Activated T-helper 2 cell treated with anti-CD3 and anti-CD28 coated beads, Interferon-gamma antibody, Interleukin-2, Interleukin-4, amounts not matched to agents 10 μg/mL and 5 μg/mL and 100 μg/mL, durations not matched to agents 14 hours and 24 hours and 36 hours (primary cell): ENCODE measurements around the gene BCAS2. TPM values are rescaled to one million over a fixed set of nuclear protein-coding genes. Genes with fewer than 3 reads are reported as not detected.
"Not testable (repeated sequence)": the region's sequence is repeated elsewhere in the genome, so short reads cannot be mapped to it uniquely, and the experiment has no call there.

ENCODE experiments used
- DNase-seq: peaks from one replicate; pipeline ENCODE4 v3.0.0; 2021; ENCODE audit warnings: low spot score
- H3K27ac Mint-ChIP-seq: one replicate; pipeline ENCODE4 v1.8.0; 2021; ENCODE audit warnings: mixed read lengths
- H3K27me3 Mint-ChIP-seq: one replicate; pipeline ENCODE4 v1.8.0; 2021; ENCODE audit warnings: low read depth, mixed read lengths
- H3K36me3 Mint-ChIP-seq: one replicate; pipeline ENCODE4 v1.8.0; 2021; ENCODE audit warnings: low read depth, mixed read lengths
- H3K4me1 Mint-ChIP-seq: one replicate; pipeline ENCODE4 v1.8.0; 2021; ENCODE audit warnings: low read depth, mixed read lengths
- H3K4me3 Mint-ChIP-seq: one replicate; pipeline ENCODE4 v1.8.0; 2021; ENCODE audit warnings: low read depth, mild to moderate bottlenecking, moderate library complexity, mixed read lengths
- H3K9me3 Mint-ChIP-seq: one replicate; pipeline ENCODE4 v1.8.0; 2021; ENCODE audit warnings: mixed read lengths
- intact Hi-C: fragments of 100-400 bp; cut with micrococcal nuclease; formaldehyde crosslinking; loops from one replicate; pipeline ENCODE4 v1.15.1; 2023
- total RNA-seq: library from RNA; stranded (reverse); gene quantifications from 2 replicates; pipeline ENCODE4 v1.2.3, GENCODE V29; 2022

The BCAS2 gene
- total RNA-seq, 1 donor from 2014 or later, result 54.1 TPM

DNA sequence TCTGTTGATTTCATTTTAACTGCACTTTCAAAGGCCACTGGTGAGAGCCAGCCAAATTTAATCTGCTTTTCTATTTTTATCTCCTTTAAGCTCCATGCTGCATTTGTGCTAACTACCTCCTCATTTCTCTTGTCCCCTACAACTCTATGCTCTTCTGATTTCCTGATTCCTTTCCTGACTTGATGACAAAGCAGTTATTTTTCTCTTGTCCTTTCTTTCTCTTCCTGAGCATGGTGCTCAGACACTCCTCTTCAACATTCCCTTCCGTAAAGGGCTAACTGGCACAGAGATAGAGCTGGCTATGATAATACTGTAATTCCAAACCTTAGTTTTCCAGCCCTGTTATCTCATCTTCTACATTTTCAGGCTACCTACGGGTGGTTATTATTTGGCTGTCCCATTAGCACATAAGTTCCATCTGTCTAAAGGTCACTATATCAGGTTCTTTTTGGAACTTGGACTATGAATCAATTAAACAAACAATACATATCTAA lies 6.8 kb upstream of the BCAS2 start:
- intact Hi-C loops, result loop anchor here (10.0 kb wide), 1 partner anchor 1193 kb away; the partner anchor contains the start of gene MAGI3
- H3K27ac Mint-ChIP-seq, result no peak overlapping the region

DNA sequence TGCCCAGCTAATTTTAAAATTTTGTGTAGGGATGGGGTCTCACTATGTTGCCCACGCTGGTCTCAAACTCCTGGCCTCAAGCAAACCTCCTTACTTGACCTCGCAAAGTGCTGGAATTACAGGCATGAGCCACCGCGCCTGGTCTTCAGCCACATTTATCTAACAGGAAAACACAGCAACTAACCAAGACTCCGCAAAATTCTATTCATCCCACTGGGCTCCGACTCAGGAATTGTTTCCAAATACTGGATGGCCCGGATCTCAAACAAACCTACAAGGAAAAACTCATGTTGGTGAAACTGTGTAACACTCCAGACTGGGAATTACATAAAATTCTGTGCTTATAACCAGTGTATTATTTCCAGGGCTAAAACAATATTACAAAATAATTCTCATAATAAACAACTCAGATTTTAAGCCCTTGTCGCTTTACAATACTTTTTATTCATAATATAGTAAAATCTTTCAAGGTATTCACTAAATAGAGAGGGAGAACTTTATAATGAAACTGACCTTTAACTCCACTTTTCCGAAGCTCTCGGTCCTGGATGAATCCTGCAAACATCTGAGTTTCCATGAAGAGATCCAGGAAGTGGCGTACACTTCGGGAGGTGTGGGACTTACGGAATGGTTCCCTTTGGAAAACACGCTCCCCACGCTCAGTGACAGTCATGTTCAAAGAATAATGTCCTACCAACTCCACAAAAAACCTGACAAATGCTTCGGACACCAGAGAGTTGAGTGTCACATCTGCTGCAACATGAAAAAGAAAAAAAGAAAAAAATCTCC lies 6.0 kb upstream of the BCAS2 start:
- DNase-seq, result no peak
- intact Hi-C loops, result loop anchor here (10.0 kb wide), 1 partner anchor 1193 kb away; the partner anchor contains the start of gene MAGI3
- no peak overlapping the region for H3K27ac Mint-ChIP-seq
- H3K4me1 Mint-ChIP-seq, result peaks cover 4% of the 10 kb centered on the region
- no peak overlapping the region for H3K4me3 Mint-ChIP-seq
- peaks cover 3% of the 10 kb centered on the region for H3K9me3 Mint-ChIP-seq
- no peaks in the 10 kb centered on the region for H3K36me3 Mint-ChIP-seq
- peaks cover 12% of the 10 kb centered on the region for H3K27me3 Mint-ChIP-seq

More for the DNA sequence above, 6.8 kb upstream of the BCAS2 start:
- H3K4me3 Mint-ChIP-seq, result no peak overlapping the region
- H3K36me3 Mint-ChIP-seq, result no peaks in the 10 kb centered on the region
- DNase-seq, result no peak
- H3K9me3 Mint-ChIP-seq, result no peaks in the 10 kb centered on the region
- peaks cover 15% of the 10 kb centered on the region for H3K27me3 Mint-ChIP-seq
- no peaks in the 10 kb centered on the region for H3K4me1 Mint-ChIP-seq

DNA sequence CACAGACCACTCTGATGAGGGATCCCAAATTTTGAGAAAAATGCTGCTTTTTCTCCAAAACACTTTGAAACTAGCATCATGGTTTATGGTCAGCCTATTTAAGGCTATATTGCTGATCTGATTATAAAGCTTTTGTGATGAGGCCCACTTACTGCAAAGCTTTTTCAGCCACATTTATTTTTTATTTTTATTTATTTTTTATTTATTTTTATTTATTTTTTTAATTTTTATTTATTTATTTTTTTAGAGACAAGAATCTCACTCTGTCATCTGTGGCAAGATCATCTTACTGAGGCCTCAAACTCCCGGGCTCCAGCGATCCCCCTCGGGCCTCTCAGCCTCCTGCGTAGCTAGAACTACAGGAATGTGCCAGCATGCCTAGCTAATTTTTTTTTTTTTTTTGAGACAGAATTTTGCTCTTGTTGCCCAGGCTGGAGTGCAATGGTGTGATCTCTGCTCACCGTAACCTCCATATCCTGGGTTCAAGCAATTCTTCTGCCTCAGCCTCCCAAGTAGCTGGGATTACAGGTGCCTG lies 5.2 kb upstream of the BCAS2 start:
- no peak for DNase-seq
- H3K9me3 Mint-ChIP-seq, result peaks cover 6% of the 10 kb centered on the region
- peaks cover 12% of the 10 kb centered on the region for H3K27me3 Mint-ChIP-seq
- no peak overlapping the region for H3K27ac Mint-ChIP-seq
- intact Hi-C loops, result loop anchor here (10.0 kb wide), 1 partner anchor 1192 kb away; the partner anchor contains the start of gene MAGI3
- H3K4me3 Mint-ChIP-seq, result no peak overlapping the region
- peaks cover 3% of the 10 kb centered on the region for H3K36me3 Mint-ChIP-seq
- H3K4me1 Mint-ChIP-seq, result peaks cover 7% of the 10 kb centered on the region

DNA sequence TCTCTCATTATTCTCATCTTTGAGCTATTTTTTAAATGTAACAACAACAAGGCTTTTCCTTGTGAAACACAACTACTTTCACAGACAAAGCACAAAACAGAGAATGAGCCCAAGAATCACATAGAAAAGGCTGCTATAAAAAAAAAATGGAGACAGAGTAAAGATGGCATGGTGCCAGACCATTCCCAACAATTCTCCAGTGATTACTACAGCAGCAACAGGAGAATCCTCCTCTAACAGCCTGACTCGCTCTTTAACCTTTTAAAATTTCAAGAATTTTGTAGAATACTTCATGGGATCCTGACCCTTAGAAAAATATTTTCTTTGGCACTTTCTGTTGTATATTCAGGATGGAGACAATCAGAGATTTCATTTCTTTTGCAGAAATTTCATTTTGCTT lies 3.8 kb upstream of the BCAS2 start:
- Mint-ChIP-seq H3K27ac (no peak overlapping the region), H3K4me3 (no peak overlapping the region)
- intact Hi-C loops, result loop anchor here (10.0 kb wide), 1 partner anchor 1190 kb away; the partner anchor contains the start of gene MAGI3

DNA sequence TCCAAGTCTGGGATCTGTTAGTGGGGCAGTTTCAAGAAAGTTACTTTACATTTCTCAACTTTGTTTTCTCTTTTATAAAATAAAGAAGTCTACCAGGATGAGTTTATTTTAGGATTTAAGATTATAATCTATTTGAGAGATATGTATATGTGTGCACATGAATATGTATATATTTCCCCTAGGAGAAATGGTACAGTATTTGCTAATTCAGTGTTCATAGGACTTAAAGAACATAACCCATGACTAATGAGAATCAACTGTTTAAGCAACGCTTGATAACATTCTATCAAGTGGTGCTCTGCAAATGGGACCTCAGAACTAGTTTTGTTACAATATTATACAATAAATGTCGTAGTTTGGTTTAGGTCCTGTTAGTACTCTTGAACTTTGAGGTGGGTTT lies 7.0 kb downstream of the BCAS2 start:
- no peak overlapping the region for H3K27ac Mint-ChIP-seq
- H3K36me3 Mint-ChIP-seq, result peaks cover 60% of the 10 kb centered on the region
- no peaks in the 10 kb centered on the region for H3K27me3 Mint-ChIP-seq

More for the DNA sequence above, 3.8 kb upstream of the BCAS2 start:
- DNase-seq, result no peak
- H3K36me3 Mint-ChIP-seq, result peaks cover 3% of the 10 kb centered on the region
- peaks cover 12% of the 10 kb centered on the region for H3K27me3 Mint-ChIP-seq
- peaks cover 6% of the 10 kb centered on the region for H3K9me3 Mint-ChIP-seq
- peaks cover 11% of the 10 kb centered on the region for H3K4me1 Mint-ChIP-seq

DNA sequence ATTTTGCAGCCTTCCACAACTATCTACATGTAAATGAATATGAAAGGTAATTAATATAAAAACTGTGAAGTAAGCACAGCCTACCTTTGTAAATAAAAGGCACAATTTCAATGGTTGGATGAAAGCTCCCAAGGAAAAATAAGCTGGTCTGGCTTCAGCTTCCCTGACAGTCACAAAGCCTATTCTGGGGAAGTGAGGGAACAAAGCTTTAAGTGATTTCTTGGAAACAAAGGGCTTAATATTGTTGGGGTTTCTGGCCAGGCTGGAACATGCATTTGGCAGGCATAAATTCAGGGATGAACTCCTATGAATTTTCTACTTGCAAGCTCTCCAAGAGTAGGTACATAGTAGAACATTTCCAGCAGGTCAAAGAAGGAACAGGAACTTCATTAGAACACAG lies 17.3 kb downstream of the BCAS2 start:
- DNase-seq, result no peak
- Mint-ChIP-seq H3K27ac (no peak overlapping the region), H3K4me1 (no peaks in the 10 kb centered on the region), H3K27me3 (no peaks in the 10 kb centered on the region), H3K9me3 (no peaks in the 10 kb centered on the region), H3K4me3 (no peak overlapping the region), H3K36me3 (peaks cover 46% of the 10 kb centered on the region)
- intact Hi-C loops, result no loop called here

More for the DNA sequence above, 7.0 kb downstream of the BCAS2 start:
- Mint-ChIP-seq H3K4me1 (peaks cover 6% of the 10 kb centered on the region), H3K4me3 (no peak overlapping the region), H3K9me3 (no peaks in the 10 kb centered on the region)
- intact Hi-C loops, result no loop called here
- DNase-seq, result no peak

DNA sequence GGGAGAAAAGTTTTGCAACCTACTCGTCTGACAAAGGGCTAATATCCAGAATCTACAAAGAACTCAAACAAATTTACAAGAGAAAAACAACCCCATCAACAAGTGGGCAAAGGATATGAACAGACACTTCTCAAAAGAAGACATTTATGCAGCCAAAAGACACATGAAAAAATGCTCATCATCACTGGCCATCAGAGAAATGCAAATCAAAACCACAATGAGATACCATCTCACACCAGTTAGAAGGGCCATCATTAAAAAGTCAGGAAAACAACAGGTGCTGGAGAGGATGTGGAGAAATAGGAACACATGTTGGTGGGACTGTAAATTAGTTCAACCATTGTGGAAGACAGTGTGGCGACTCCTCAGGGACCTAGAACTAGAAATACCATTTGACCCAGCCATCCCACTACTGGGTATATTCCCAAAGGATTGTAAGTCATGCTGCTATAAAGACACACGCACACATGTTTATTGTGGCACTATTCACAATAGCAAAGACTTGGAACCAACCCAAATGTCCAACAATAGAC lies 18.4 kb downstream of the BCAS2 start:
- H3K27me3 Mint-ChIP-seq, H3K4me3 Mint-ChIP-seq: not testable (repeated sequence)
- peaks cover 38% of the 10 kb centered on the region for H3K36me3 Mint-ChIP-seq

DNA sequence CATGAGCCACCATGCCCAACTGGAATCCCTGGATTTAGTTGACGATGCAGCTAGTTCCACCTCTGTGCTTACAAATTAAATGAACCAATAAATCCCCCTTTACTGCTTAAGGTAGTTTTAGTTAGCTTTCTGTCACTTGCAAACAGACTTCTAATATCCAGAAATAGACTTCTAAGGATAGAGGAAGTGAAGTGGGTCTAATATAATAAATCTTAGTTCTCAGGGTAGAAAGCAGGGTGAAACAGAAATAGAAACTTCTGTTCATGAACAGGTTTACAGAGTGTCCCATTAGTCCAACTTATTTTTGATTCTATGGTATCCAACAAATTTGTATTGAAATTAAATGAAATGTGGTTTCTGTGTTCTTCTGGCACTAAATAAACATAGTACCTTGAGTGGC lies 20.1 kb downstream of the BCAS2 start:
- no peak for DNase-seq
- no peaks in the 10 kb centered on the region for H3K4me1 Mint-ChIP-seq
- no peaks in the 10 kb centered on the region for H3K9me3 Mint-ChIP-seq
- no peak overlapping the region for H3K27ac Mint-ChIP-seq
- no peak overlapping the region for H3K4me3 Mint-ChIP-seq
- H3K27me3 Mint-ChIP-seq, result no peaks in the 10 kb centered on the region
- intact Hi-C loops, result no loop called here
- peaks cover 23% of the 10 kb centered on the region for H3K36me3 Mint-ChIP-seq

More for the DNA sequence above, 18.4 kb downstream of the BCAS2 start:
- intact Hi-C loops, DNase-seq, H3K4me1 Mint-ChIP-seq, H3K27ac Mint-ChIP-seq, H3K9me3 Mint-ChIP-seq: not testable (repeated sequence)

DNA sequence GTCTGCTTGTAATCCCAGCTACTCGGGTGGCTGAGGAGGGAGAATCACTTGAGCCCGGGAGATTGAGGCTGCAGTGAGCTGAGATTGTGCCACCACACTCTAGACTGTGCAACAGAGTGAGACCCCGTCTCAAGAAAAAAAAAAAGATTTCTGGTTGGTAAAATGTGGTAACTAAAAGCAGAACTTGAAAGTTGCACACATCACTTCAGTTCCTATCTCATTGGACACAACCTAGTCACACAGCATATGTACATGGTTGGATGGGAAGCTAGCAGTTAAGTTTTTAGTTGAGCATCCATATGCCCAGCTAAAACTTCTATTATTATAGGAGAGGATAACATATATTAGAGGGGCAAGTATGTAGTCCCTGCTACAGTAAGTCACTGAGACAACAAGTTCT lies 22.1 kb downstream of the BCAS2 start:
- Mint-ChIP-seq H3K36me3 (peaks cover 7% of the 10 kb centered on the region), H3K27ac (no peak overlapping the region), H3K4me1 (no peaks in the 10 kb centered on the region), H3K4me3 (no peak overlapping the region), H3K27me3 (no peaks in the 10 kb centered on the region), H3K9me3 (no peaks in the 10 kb centered on the region)
- intact Hi-C loops, result no loop called here
- DNase-seq, result no peak

DNA sequence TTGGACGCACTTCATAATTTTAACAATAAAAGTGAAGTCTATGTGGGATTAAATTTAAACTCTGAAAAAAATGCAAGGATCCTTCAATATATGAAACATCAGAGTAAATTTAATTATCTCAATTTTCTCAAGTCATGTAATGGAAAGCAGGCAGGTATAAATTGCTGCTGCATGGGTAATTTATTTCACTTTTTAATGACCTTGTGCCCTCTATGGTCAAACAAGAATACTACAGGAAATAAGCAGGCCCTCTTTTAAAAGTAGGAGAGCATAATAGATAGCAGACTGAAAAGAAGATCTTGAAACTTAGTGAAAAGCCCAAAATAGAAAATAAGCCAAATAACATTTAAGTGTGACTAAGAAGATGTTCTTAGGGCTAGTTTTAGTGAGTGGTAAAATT lies 22.9 kb downstream of the BCAS2 start:
- peaks cover 7% of the 10 kb centered on the region for H3K36me3 Mint-ChIP-seq
- intact Hi-C loops, result loop anchor here (1.0 kb wide), 1 partner anchor 212 kb away; no protein-coding TSS in a partner anchor
- no peak overlapping the region for H3K27ac Mint-ChIP-seq
- no peak overlapping the region for H3K4me3 Mint-ChIP-seq
- no peak for DNase-seq
- H3K9me3 Mint-ChIP-seq, result no peaks in the 10 kb centered on the region
- no peaks in the 10 kb centered on the region for H3K27me3 Mint-ChIP-seq
- no peaks in the 10 kb centered on the region for H3K4me1 Mint-ChIP-seq

DNA sequence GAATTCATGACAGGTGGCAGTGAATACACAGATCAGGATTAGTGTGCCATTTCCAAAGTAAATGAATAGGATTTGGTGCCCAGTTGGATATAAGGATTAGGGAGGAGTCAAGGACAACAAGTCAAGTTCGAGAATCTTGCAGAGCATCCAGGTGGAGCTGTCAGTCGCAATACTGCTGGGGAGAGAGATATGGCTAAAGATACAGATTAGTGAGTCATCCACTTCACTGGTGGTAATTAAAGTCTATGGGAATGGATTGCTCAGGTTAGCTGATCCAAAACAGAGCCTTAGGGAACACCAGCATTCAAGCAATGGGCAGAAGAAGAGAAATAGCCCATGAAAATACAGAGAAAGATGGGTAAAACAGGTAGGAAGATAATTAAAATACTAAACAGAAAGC lies 26.8 kb downstream of the BCAS2 start:
- intact Hi-C loops, result no loop called here
- Mint-ChIP-seq H3K36me3 (no peaks in the 10 kb centered on the region), H3K27ac (no peak overlapping the region), H3K4me1 (no peaks in the 10 kb centered on the region), H3K4me3 (no peak overlapping the region), H3K27me3 (no peaks in the 10 kb centered on the region), H3K9me3 (no peaks in the 10 kb centered on the region)
- no peak for DNase-seq

DNA sequence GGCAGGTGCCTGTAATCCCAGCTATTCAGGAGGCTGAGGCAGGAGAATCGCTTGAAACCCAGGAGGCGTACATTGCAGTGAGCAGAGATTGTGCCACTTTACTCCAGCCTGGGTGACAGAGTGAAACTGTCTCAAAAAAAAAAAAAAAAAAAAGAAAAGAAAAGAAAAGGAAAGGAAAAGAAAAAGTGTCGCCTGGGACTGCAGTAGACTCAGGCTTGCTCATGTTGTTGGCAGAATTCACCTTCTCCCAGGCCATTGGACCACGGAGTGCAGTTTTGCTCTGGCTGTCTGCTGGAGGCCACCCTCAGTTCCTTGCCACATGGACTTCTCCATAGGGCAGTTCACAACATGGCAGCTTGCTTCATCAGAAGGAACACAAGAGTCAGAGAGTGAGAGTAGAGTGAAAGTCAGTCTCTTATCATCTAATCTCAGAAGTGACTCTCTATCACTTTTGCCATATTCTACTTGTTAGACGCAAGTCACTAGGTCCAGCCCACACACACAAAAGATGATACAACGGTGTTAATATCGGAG lies 29.2 kb downstream of the BCAS2 start:
- Mint-ChIP-seq H3K9me3 (no peaks in the 10 kb centered on the region), H3K4me3 (no peak overlapping the region), H3K27ac (no peak overlapping the region), H3K4me1 (no peaks in the 10 kb centered on the region), H3K27me3 (peaks cover 3% of the 10 kb centered on the region), H3K36me3 (no peaks in the 10 kb centered on the region)
- intact Hi-C loops, result no loop called here
- no peak for DNase-seq

DNA sequence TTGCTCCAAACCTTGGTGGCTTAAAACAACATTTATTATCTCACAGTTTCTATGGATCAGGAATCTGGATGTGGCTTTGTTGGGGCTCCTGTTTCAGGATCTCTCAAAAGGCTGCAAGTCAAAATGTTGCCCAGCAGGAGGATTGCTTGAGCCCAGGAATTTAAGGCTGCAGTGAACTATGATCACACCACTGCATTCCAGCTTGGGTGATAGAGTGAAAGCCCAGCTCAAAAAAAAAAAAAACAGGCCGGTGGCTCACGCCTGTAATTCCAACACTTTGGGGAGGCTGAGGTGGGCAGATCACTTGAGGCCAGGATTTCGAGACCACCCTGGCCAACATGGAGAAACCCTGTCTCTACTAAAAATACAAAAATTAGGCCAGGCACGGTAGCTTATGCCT lies 30.0 kb downstream of the BCAS2 start:
- Mint-ChIP-seq H3K36me3 (no peaks in the 10 kb centered on the region), H3K27me3 (peaks cover 3% of the 10 kb centered on the region), H3K4me1 (no peaks in the 10 kb centered on the region), H3K27ac (no peak overlapping the region), H3K4me3 (no peak overlapping the region), H3K9me3 (no peaks in the 10 kb centered on the region)
- no peak for DNase-seq
- intact Hi-C loops, result no loop called here
